Esophagus muscularis mucosa (tissue), 4 donors: ENCODE data around the gene CCDC40.

Source experiments
- CTCF ChIP-seq, 3 experiments: fragments of 200-600 bp in 2 of 3; fragments of 450-650 bp in 1 of 3; sonication (generic) in 2 of 3; IDR thresholded peaks; one replicate each; pipeline ENCODE4 v1.5.1; 2017 to 2019; ENCODE audit warnings: antibody characterized with exemption in 3 of 3, mild to moderate bottlenecking in 2 of 3, moderate library complexity in 1 of 3
- EP300 ChIP-seq: sonication (generic); formaldehyde crosslinking; IDR thresholded peaks from one replicate; pipeline ENCODE4 v1.6.1; 2017; ENCODE audit warnings: antibody characterized with exemption
- POLR2A ChIP-seq: fragments of 450-650 bp; IDR thresholded peaks from one replicate; pipeline ENCODE4 v1.6.1; 2017; ENCODE audit warnings: antibody characterized with exemption, moderate library complexity, mild to moderate bottlenecking, low read depth
- POLR2AphosphoS5 ChIP-seq, 2 donors: sonication (generic); formaldehyde crosslinking; IDR thresholded peaks; one replicate each; pipeline ENCODE4 v1.6.1; 2017; ENCODE audit warnings: antibody characterized with exemption in 2 of 2

- TF ChIP-seq POLR2A: no peak
- TF ChIP-seq CTCF (IDR thresholded peaks at IDR 0.05): no peak
- no peak for TF ChIP-seq EP300
- no peak for TF ChIP-seq POLR2AphosphoS5 (IDR thresholded peaks at IDR 0.05)
Measured at GRCh38 chr17:80142929-80143328, 106.5 kb downstream of the CCDC40 start.
